ENCODE results near the gene DAP. TPM values are rescaled to one million over a fixed set of nuclear protein-coding genes. Genes with fewer than 3 reads are reported as not detected.

Gene DAP
- total and polyA plus RNA-seq, 2 of the 13 experiments (the other 11 are each of a cell fraction or from before 2014, with no cell fraction given): 22.0 to 57.5 TPM

GRCh38 chr5:10760096-10760920 is 726 bp downstream of the DAP start (continued):
- TF ChIP-seq E2F1 (CRISPR knock-in tag; IDR thresholded peaks at IDR 0.05) (no peak), CEBPZ (IDR thresholded peaks at IDR 0.05; ENCODE audit: low read length) (no peak), PHF21A (CRISPR knock-in tag; IDR thresholded peaks at IDR 0.05) (peak; percentile 32; the same call in 1 of the 2 replicates), SRF (IDR thresholded peaks at IDR 0.05; ENCODE audit: low read depth, low read length) (no peak), HOXA3 (CRISPR knock-in tag; IDR thresholded peaks at IDR 0.05) (no peak; the same call in 1 of the 2 replicates), GABPA (IDR thresholded peaks at IDR 0.05; ENCODE audit: low read depth, low read length) (no peak), GABPA (CRISPR knock-in tag; IDR thresholded peaks at IDR 0.05; ENCODE audit: low read depth) (peak; percentile 58), ZNF772 (CRISPR knock-in tag; IDR thresholded peaks at IDR 0.05) (no peak), STAG1 (CRISPR knock-in tag; IDR thresholded peaks at IDR 0.05) (no peak), ATF3 (CRISPR knock-in tag; IDR thresholded peaks at IDR 0.05) (no peak), NR2F6 (IDR thresholded peaks at IDR 0.05) (0 out of 2 replicates have a peak, but pooled peaks have one; percentile 9), NR2F6 (CRISPR knock-in tag; IDR thresholded peaks at IDR 0.05) (0 out of 2 replicates have a peak, but pooled peaks have one; percentile 35), ZNF724P (CRISPR knock-in tag; IDR thresholded peaks at IDR 0.05; ENCODE audit: borderline replicate concordance) (no peak), SKIL (CRISPR knock-in tag; IDR thresholded peaks at IDR 0.05; ENCODE audit: borderline replicate concordance) (0 out of 2 replicates have a peak, but pooled peaks have one; percentile 29), CREM (IDR thresholded peaks at IDR 0.05) (no peak), CREM (CRISPR knock-in tag; IDR thresholded peaks at IDR 0.05) (no peak), KDM1A (CRISPR knock-in tag; IDR thresholded peaks at IDR 0.05) (no peak), ZFAT (CRISPR knock-in tag; conservative IDR thresholded peaks at IDR 0.05) (no peak), KMT2B (CRISPR knock-in tag; IDR thresholded peaks at IDR 0.05) (peak; percentile 20; the same call in 1 of the 2 replicates), ZNF501 (CRISPR knock-in tag; IDR thresholded peaks at IDR 0.05) (no peak), HNRNPLL (IDR thresholded peaks at IDR 0.05; ENCODE audit: low read depth, low read length, poor library complexity, severe bottlenecking) (peak; percentile 31), ZNF710 (CRISPR knock-in tag; IDR thresholded peaks at IDR 0.05; ENCODE audit: borderline replicate concordance) (no peak), KDM4B (CRISPR knock-in tag; IDR thresholded peaks at IDR 0.05) (no peak)

Data from HepG2 (cell line).